GM23248 (cell line): Measurements from ENCODE around the gene GCNT4.

Experiments
- EZH2 ChIP-seq: fragments of 200-600 bp; sonication (generic); IDR thresholded peaks from 2 replicates; pipeline ENCODE4 v1.6.1; 2018; ENCODE audit warnings: antibody characterized with exemption, mild to moderate bottlenecking; ENCODE audit not compliant: insufficient read depth, poor library complexity, severe bottlenecking
- EZH2phosphoT487 ChIP-seq: fragments of 200-600 bp; sonication (generic); IDR thresholded peaks from 2 replicates; pipeline ENCODE4 v1.6.1; 2018; ENCODE audit warnings: antibody characterized with exemption, moderate library complexity, mild to moderate bottlenecking, low read depth; ENCODE audit not compliant: insufficient read depth

- no peak for TF ChIP-seq EZH2phosphoT487
- no peak for TF ChIP-seq EZH2
Observed at GRCh38 chr5:75037106-75037505, 15.3 kb downstream of the GCNT4 start.
